ENCODE results near the gene TDRD7.

DNA sequence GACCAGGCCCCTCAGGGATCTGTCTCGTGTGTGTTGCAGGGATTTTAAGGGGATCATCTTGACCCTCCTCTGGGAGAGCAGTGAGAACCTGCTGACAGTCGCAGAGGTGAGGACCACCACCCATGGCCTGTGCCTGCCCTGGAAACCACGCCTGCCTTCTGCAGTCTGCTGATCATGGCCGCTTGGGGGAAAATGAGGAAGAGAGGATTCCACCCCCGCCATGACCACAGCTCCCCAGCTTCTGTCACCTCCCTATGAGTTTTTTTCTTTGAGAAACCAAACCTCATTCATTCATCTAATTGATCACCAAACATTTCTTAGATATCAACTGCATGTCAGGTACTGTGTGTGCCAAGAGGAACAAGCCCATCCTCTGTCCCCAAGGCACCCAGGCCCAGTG lies 46.3 kb upstream of the TDRD7 start:
- TF ChIP-seq, protein P1, sequence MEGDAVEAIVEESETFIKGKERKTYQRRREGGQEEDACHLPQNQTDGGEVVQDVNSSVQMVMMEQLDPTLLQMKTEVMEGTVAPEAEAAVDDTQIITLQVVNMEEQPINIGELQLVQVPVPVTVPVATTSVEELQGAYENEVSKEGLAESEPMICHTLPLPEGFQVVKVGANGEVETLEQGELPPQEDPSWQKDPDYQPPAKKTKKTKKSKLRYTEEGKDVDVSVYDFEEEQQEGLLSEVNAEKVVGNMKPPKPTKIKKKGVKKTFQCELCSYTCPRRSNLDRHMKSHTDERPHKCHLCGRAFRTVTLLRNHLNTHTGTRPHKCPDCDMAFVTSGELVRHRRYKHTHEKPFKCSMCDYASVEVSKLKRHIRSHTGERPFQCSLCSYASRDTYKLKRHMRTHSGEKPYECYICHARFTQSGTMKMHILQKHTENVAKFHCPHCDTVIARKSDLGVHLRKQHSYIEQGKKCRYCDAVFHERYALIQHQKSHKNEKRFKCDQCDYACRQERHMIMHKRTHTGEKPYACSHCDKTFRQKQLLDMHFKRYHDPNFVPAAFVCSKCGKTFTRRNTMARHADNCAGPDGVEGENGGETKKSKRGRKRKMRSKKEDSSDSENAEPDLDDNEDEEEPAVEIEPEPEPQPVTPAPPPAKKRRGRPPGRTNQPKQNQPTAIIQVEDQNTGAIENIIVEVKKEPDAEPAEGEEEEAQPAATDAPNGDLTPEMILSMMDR (IDR thresholded peaks at IDR 0.05; ENCODE audit: insufficient read depth, low read length): no peak
- TF ChIP-seq, protein P2, sequence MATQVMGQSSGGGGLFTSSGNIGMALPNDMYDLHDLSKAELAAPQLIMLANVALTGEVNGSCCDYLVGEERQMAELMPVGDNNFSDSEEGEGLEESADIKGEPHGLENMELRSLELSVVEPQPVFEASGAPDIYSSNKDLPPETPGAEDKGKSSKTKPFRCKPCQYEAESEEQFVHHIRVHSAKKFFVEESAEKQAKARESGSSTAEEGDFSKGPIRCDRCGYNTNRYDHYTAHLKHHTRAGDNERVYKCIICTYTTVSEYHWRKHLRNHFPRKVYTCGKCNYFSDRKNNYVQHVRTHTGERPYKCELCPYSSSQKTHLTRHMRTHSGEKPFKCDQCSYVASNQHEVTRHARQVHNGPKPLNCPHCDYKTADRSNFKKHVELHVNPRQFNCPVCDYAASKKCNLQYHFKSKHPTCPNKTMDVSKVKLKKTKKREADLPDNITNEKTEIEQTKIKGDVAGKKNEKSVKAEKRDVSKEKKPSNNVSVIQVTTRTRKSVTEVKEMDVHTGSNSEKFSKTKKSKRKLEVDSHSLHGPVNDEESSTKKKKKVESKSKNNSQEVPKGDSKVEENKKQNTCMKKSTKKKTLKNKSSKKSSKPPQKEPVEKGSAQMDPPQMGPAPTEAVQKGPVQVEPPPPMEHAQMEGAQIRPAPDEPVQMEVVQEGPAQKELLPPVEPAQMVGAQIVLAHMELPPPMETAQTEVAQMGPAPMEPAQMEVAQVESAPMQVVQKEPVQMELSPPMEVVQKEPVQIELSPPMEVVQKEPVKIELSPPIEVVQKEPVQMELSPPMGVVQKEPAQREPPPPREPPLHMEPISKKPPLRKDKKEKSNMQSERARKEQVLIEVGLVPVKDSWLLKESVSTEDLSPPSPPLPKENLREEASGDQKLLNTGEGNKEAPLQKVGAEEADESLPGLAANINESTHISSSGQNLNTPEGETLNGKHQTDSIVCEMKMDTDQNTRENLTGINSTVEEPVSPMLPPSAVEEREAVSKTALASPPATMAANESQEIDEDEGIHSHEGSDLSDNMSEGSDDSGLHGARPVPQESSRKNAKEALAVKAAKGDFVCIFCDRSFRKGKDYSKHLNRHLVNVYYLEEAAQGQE (IDR thresholded peaks at IDR 0.05; ENCODE audit: insufficient replicate concordance, low read depth): no peak
- no peak for TF ChIP-seq POLR2AphosphoS5 (IDR thresholded peaks at IDR 0.05; ENCODE audit: low read depth)
- no peak for TF ChIP-seq GABPA (IDR thresholded peaks at IDR 0.05; ENCODE audit: low read depth)

Measured in HL-60 (cell line).